ENCODE measurements around the gene MARK3. TPM values are rescaled to one million over a fixed set of nuclear protein-coding genes. Genes with fewer than 3 reads are reported as not detected.

The MARK3 gene
- total and polyA plus RNA-seq, 2 donors (not counting 1 experiment from before 2014, with no cell fraction given) = 73.0 to 142 TPM

- Mint-ChIP-seq H3K4me1 (peaks cover 39% of the 10 kb centered on the region), H3K4me3 (peak overlapping the region; percentile 20), H3K27ac (peak overlapping the region; percentile 59), H3K9me3 (ENCODE audit: insufficient read depth) (no peaks in the 10 kb centered on the region), H3K27me3 (no peaks in the 10 kb centered on the region)
- ATAC-seq (ENCODE audit: low read depth) = no peak
- WGBS (ENCODE audit: insufficient coverage) = 80% methylated on average over 1 of the region's 3 CpGs
- Histone ChIP-seq H3K36me3 (replicated peaks in 1 of 2; ENCODE audit: control extremely low read depth in 1 of 2, control insufficient read depth in 1 of 2, extremely low read depth in 1 of 2, insufficient read depth in 2 of 2, low read length in 1 of 2) (peaks cover 0 to 8% of the 10 kb centered on the region in 2 experiments), H3K4me1 (ENCODE audit: control insufficient read depth in 2 of 2, insufficient read depth in 2 of 2, low read length in 2 of 2) (peaks cover 12 to 13% of the 10 kb centered on the region in 2 donors), H3K4me3 (ENCODE audit: control extremely low read depth in 1 of 5, extremely low read depth in 1 of 5, insufficient read depth in 1 of 5, low read depth in 2 of 5, low read length in 4 of 5) (no peak overlapping the region), H3K4me2 (replicated peaks; ENCODE audit: low read depth, low read length, poor library complexity, severe bottlenecking) (peak overlapping the region; percentile 4), H4K20me1 (ENCODE audit: control insufficient read depth, insufficient read depth, low read length, poor library complexity, severe bottlenecking) (peaks cover 45% of the 10 kb centered on the region), H2AFZ (ENCODE audit: insufficient read depth, low read depth, low read length, poor library complexity, severe bottlenecking) (no peak overlapping the region), H3K79me2 (ENCODE audit: control insufficient read depth, insufficient read depth, low read length) (peaks cover 59% of the 10 kb centered on the region), H3K9me3 (ENCODE audit: control extremely low read depth in 1 of 3, control insufficient read depth in 2 of 3, insufficient read depth in 1 of 3, low read length in 2 of 3) (no peaks in the 10 kb centered on the region), H3K9ac (ENCODE audit: low read length) (no peak overlapping the region), H3K27ac (ENCODE audit: low read length in 2 of 2) (peak overlapping the region; percentile 4 to 69), H3K27me3 (replicated peaks in 1 of 4; ENCODE audit: control extremely low read depth in 1 of 4, control insufficient read depth in 3 of 4, insufficient read depth in 4 of 4, low read length in 3 of 4) (no peaks in the 10 kb centered on the region)
- ChIA-PET CTCF (no interaction called here), POLR2A (no interaction called here)
- no peak for TF ChIP-seq CTCF (IDR thresholded peaks at IDR 0.05)
- TF ChIP-seq EZH2 (IDR thresholded peaks at IDR 0.05; ENCODE audit: borderline replicate concordance, insufficient read depth, low read depth, low read length, poor library complexity, severe bottlenecking) = no peak
- intact Hi-C loops (cut with micrococcal nuclease) = no loop called here
- no peak for DNase-seq
Observed at GRCh38 chr14:103428723-103429556, 43.7 kb downstream of the MARK3 start.

DNA sequence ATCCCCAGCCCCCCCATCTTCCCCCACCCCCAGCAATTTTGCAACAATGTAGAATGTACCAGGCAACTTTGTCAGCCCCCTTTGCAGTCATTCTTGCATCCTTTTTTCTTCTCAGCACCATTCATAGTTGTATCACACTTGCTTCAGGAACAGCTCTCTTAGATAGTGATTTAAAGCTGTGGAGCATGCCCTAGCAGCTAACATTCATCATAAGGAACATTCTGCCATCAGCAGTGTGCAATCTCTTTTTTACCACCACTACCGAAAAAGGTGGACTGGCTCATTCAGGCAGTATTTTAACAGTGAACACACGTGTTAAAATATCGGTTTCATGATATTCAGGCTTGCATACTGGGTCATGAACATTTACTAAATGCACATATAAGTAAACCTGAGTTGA, 45.1 kb downstream of the MARK3 start:
- no peak overlapping the region for H3K27ac ChIP-seq (ENCODE audit: low read length in 2 of 2)
- ATAC-seq (ENCODE audit: low read depth) (no peak), DNase-seq (no peak)
- ChIA-PET POLR2A (no interaction called here), CTCF (no interaction called here)
- no peaks in the 10 kb centered on the region for H3K9me3 ChIP-seq (ENCODE audit: control extremely low read depth in 1 of 3, control insufficient read depth in 2 of 3, insufficient read depth in 1 of 3, low read length in 2 of 3)
- intact Hi-C loops (cut with micrococcal nuclease) = no loop called here
- 100% methylated on average over 2 of the region's 3 CpGs for WGBS (ENCODE audit: insufficient coverage)
- H3K4me1 Mint-ChIP-seq = peaks cover 46% of the 10 kb centered on the region
- peaks cover 66% of the 10 kb centered on the region for H3K79me2 ChIP-seq (ENCODE audit: control insufficient read depth, insufficient read depth, low read length)
- H4K20me1 ChIP-seq (ENCODE audit: control insufficient read depth, insufficient read depth, low read length, poor library complexity, severe bottlenecking) = peaks cover 56% of the 10 kb centered on the region
- peaks cover 2 to 19% of the 10 kb centered on the region in 2 experiments for H3K36me3 ChIP-seq (replicated peaks in 1 of 2; ENCODE audit: control extremely low read depth in 1 of 2, control insufficient read depth in 1 of 2, extremely low read depth in 1 of 2, insufficient read depth in 2 of 2, low read length in 1 of 2)
- H3K4me2 ChIP-seq (replicated peaks; ENCODE audit: low read depth, low read length, poor library complexity, severe bottlenecking) = no peak overlapping the region
- no peak overlapping the region for H2AFZ ChIP-seq (ENCODE audit: insufficient read depth, low read depth, low read length, poor library complexity, severe bottlenecking)
- H3K27me3 Mint-ChIP-seq = no peaks in the 10 kb centered on the region
- TF ChIP-seq EZH2 (IDR thresholded peaks at IDR 0.05; ENCODE audit: borderline replicate concordance, insufficient read depth, low read depth, low read length, poor library complexity, severe bottlenecking) (no peak), CTCF (IDR thresholded peaks at IDR 0.05) (no peak)
- H3K9me3 Mint-ChIP-seq (ENCODE audit: insufficient read depth) = no peaks in the 10 kb centered on the region
- H3K27me3 ChIP-seq (replicated peaks in 1 of 4; ENCODE audit: control extremely low read depth in 1 of 4, control insufficient read depth in 3 of 4, insufficient read depth in 4 of 4, low read length in 3 of 4) = no peaks in the 10 kb centered on the region
- H3K27ac Mint-ChIP-seq = peak overlapping the region; percentile 34
- H3K9ac ChIP-seq (ENCODE audit: low read length) = no peak overlapping the region
- H3K4me3 Mint-ChIP-seq = no peak overlapping the region
- H3K4me1 ChIP-seq (ENCODE audit: control insufficient read depth in 2 of 2, insufficient read depth in 2 of 2, low read length in 2 of 2) = peaks cover 12 to 13% of the 10 kb centered on the region in 2 donors
- no peak overlapping the region for H3K4me3 ChIP-seq (ENCODE audit: control extremely low read depth in 1 of 5, extremely low read depth in 1 of 5, insufficient read depth in 1 of 5, low read depth in 2 of 5, low read length in 4 of 5)

Measured in B cell (primary cell).